ENCODE results near the gene CCDC27. TPM values are rescaled to one million over a fixed set of nuclear protein-coding genes. Genes with fewer than 3 reads are reported as not detected.

Gene CCDC27
- total RNA-seq, 4 donors from 2014 or later, result not detected

DNA sequence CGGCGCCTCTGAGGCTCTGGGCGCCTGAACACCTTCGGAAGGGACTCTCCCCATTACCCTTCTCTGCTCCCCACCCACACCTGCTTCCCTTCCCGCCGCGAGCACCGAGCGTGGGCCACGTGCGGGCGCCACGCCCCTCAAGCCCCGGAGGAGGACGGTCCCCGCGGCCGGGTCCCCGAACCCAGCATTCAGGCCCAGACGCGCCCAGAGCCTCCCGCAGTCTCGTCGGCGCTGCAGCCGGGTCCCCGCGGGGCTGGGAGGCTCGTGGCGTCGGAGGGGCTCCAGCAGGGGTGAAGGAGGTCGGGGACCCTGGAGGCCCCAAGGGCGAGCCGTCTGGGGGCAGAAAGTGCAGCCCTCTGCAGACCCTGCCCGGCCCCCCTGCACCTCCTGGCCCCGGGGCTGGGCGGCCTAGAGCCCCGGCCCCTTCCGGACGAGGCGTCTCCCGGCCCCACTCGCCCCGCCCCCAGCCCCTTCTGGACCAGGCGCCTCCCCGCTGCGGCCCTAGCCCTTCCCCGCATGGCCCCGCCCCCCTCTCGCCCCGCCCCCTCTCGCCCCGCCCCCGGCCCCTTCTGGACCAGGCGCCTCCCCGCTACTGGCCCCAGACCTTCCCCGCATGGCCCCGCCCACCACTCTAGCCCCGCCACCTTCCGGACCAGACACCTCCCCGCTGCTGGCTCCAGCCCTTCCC is 19.9 kb downstream of the CCDC27 start:
- peak overlapping the region; percentile 56 to 80 (median 66) for H3K27ac ChIP-seq
- H3K4me1 ChIP-seq, result peaks cover 8 to 37% (median 19%) of the 10 kb centered on the region in 4 donors
- H3K9me3 ChIP-seq, result no peaks in the 10 kb centered on the region
- no peaks in the 10 kb centered on the region for H3K36me3 ChIP-seq
- peak; percentile 91 to 98 (median 97) for DNase-seq
- TF ChIP-seq POLR2A (IDR thresholded peaks at IDR 0.05), result no peak
- TF ChIP-seq, protein P1, sequence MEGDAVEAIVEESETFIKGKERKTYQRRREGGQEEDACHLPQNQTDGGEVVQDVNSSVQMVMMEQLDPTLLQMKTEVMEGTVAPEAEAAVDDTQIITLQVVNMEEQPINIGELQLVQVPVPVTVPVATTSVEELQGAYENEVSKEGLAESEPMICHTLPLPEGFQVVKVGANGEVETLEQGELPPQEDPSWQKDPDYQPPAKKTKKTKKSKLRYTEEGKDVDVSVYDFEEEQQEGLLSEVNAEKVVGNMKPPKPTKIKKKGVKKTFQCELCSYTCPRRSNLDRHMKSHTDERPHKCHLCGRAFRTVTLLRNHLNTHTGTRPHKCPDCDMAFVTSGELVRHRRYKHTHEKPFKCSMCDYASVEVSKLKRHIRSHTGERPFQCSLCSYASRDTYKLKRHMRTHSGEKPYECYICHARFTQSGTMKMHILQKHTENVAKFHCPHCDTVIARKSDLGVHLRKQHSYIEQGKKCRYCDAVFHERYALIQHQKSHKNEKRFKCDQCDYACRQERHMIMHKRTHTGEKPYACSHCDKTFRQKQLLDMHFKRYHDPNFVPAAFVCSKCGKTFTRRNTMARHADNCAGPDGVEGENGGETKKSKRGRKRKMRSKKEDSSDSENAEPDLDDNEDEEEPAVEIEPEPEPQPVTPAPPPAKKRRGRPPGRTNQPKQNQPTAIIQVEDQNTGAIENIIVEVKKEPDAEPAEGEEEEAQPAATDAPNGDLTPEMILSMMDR (IDR thresholded peaks at IDR 0.05), result no peak
- peaks cover 0 to 3% of the 10 kb centered on the region in 2 donors for H3K27me3 ChIP-seq
- peak overlapping the region; percentile 66 to 89 (median 76) for H3K4me3 ChIP-seq

DNA sequence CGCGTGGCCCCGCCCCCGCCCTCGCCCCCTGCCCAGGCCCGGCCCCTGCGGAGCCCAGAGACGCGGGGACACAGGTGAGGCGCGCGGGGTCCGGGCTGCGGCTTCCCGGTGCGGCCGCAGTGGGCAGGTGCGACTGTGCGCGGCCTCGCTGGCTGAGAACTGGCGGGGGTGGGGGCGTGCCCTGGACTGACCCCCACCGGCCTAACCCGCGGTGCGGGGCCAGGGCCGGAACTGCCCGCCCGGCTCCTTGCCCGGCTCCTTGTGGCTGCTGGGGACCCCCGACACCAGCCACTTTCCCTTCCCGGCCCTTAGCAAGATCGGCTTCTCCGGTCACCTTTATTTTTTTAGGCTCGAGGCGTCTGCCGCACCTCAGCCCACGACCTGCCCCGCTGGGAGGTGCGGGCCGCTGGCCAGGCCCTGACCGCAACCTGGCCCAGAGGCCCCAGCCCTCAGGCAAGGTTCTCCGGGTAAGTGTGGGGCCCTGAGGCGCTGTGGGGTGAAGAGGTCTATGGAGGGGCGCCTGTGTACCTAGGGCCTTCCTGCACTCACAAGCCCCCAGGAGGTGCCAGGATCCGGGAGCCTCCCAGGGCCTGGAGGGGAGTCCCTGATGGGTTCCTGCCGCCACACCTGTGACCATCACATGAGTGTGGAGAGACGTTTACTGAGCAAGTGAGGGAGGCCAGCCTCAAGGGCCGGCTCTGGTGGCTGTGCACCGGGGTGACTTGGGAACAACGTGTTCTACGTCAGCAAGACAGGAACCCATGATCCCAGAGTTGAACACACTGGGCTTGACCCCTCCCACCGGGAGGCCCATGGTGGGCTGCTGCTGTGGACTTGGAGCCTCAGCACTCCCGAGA is 20.7 kb downstream of the CCDC27 start, which contains the start of gene SMIM1:
Gene SMIM1, plus strand, starts transcription at position 35 of the 857 bp plus-strand sequence. CDS start 2,625 bp downstream, outside the sequence.
- H3K4me1 ChIP-seq, result peaks cover 8 to 37% (median 19%) of the 10 kb centered on the region in 4 donors
- H3K27me3 ChIP-seq, result peaks cover 0 to 3% of the 10 kb centered on the region in 2 donors
- H3K36me3 ChIP-seq, result no peaks in the 10 kb centered on the region
- H3K27ac ChIP-seq, result peak within 1 kb of the TSS; percentile 56 to 80 (median 66)
- no peaks in the 10 kb centered on the region for H3K9me3 ChIP-seq
- TF ChIP-seq, protein P1 (IDR thresholded peaks at IDR 0.05), result no peak
- no peak for TF ChIP-seq POLR2A (IDR thresholded peaks at IDR 0.05)
- peak within 1 kb of the TSS; percentile 66 to 89 (median 76) for H3K4me3 ChIP-seq
- peak in 1 of 3 donors; percentile 53 for DNase-seq

DNA sequence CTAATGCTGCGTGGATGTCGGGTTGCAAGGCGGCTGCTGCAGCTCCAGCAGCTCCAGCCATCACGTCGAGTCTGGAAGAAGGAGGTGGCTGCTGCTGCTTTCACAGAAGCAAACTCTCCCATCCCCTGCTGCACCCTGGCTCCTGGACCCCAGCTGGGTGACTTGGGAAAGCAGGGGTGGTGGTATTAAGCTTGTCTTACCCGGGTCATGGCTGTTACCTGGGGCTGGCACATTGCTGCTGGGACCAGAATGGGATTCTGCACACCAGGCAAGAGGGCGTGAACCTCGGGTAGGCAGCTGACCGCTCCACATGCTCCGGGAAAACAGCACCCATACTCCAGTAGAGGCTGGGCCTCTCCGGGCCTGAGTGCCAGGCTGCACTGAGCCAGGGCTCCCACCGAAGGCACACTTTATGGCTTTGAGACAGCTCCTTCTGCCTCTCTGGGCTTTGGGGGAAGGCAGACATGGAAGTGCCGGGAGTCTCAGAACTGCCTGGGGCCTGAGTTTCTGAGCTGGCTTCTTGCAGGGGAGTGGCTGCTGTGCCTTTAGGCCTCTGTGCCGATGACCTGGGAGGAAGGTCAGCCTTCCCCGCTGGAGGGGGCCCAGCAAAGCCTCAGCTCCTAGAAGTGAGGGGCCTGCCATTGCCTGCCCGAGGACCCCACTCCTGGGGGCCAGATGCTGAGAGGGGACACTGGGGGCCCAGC is 21.5 kb downstream of the CCDC27 start:
- Histone ChIP-seq H3K4me3 (peak overlapping the region in 1 of 4 donors; percentile 78), H3K4me1 (peaks cover 8 to 37% (median 19%) of the 10 kb centered on the region in 4 donors)
- DNase-seq, result no peak

DNA sequence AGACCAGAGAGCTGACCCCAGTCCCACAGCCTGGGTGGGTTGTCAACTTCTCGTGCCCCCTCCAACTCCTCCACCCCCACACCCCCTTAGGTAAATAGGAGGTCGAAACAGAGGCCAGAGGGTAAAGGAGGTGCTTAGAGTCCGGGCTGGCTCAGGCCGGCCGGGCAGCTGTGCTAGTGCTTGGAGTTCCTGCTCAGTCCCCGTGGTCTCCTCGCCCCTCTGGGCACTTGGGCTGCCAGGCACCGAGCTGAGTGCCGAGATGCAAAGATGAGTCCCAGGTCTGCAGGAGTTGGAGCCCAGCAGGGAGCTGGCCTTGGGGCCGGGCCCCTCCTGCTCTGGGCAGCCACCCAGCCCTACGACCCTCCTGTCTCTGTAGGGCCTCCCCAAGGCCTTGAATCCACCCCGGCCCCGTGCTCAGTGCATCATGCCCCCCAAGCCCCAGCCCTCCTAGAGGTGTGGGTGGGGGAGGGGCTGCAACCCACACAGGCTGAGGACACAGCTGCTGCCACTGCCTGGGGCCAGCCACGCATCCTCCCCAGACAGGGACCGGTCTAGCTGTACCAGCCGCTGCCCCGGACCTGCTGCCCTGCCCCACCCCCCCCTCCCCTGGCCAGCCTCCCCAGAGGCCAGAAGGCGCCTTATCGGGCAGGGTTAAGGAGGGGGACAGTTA is 22.2 kb downstream of the CCDC27 start:
- Histone ChIP-seq H3K27me3 (peaks cover 0 to 3% of the 10 kb centered on the region in 2 donors), H3K4me3 (no peak overlapping the region), H3K27ac (peak overlapping the region in 1 of 4 donors; percentile 31), H3K9me3 (no peaks in the 10 kb centered on the region), H3K36me3 (peaks cover 0 to 1% (median 0%) of the 10 kb centered on the region in 3 donors), H3K4me1 (peaks cover 8 to 37% (median 19%) of the 10 kb centered on the region in 4 donors)
- no peak for DNase-seq
- no peak for TF ChIP-seq POLR2A (IDR thresholded peaks at IDR 0.05)
- TF ChIP-seq, protein P1 (IDR thresholded peaks at IDR 0.05), result no peak

More for the DNA sequence above, 21.5 kb downstream of the CCDC27 start:
- Histone ChIP-seq H3K27me3 (peaks cover 0 to 3% of the 10 kb centered on the region in 2 donors), H3K27ac (no peak overlapping the region), H3K36me3 (no peaks in the 10 kb centered on the region), H3K9me3 (no peaks in the 10 kb centered on the region)
- no peak for TF ChIP-seq POLR2A (IDR thresholded peaks at IDR 0.05)
- TF ChIP-seq, protein P1 (IDR thresholded peaks at IDR 0.05), result no peak

Data from Peyer's patch (tissue), 4 donors.